GM23338 (cell line): ENCODE results near the gene RAD54L. TPM values are rescaled to one million over a fixed set of nuclear protein-coding genes. Genes with fewer than 3 reads are reported as not detected.

ENCODE experiments used
- ATAC-seq: fragments of 200-7000 bp; cut with Tn5 transposase; 3 replicates; pipeline ENCODE4 v1.9.1; 2020
- DNase-seq: peaks from one replicate; pipeline ENCODE4 v3.0.0-alpha.2; 2015; ENCODE audit warnings: low spot score
- H2AFZ ChIP-seq: fragments of 200-600 bp; sonication (generic); 2 replicates; pipeline ENCODE4 v1.8.0; 2016; ENCODE audit warnings: antibody characterized with exemption, mild to moderate bottlenecking, moderate library complexity
- H3F3A ChIP-seq: fragments of 200-600 bp; sonication (generic); replicated peaks from 2 replicates; pipeline ENCODE4 v1.8.0; 2017; ENCODE audit warnings: antibody characterized with exemption, mixed run types, low read depth
- H3K27ac ChIP-seq: fragments of 200-600 bp; sonication (generic); 2 replicates; pipeline ENCODE4 v1.6.1; 2016; ENCODE audit warnings: low read depth
- H3K27me3 ChIP-seq: fragments of 200-600 bp; sonication (generic); 2 replicates; pipeline ENCODE4 v1.8.0; 2016; ENCODE audit warnings: mild to moderate bottlenecking, mixed run types, moderate library complexity; ENCODE audit not compliant: insufficient read depth
- H3K36me3 ChIP-seq: fragments of 200-600 bp; sonication (generic); 2 replicates; pipeline ENCODE4 v1.8.0; 2016; ENCODE audit warnings: mild to moderate bottlenecking; ENCODE audit not compliant: insufficient read depth
- H3K4me1 ChIP-seq: fragments of 200-600 bp; sonication (generic); 2 replicates; pipeline ENCODE4 v1.8.0; 2016; ENCODE audit warnings: mild to moderate bottlenecking, moderate library complexity; ENCODE audit not compliant: insufficient read depth
- H3K4me2 ChIP-seq: fragments of 200-600 bp; sonication (generic); 2 replicates; pipeline ENCODE4 v1.7.1; 2017; ENCODE audit warnings: mixed run types
- H3K4me3 ChIP-seq: fragments of 200-600 bp; sonication (generic); 2 replicates; pipeline ENCODE4 v1.6.1; 2016; ENCODE audit warnings: mixed run types
- H3K79me2 ChIP-seq: fragments of 200-600 bp; sonication (generic); replicated peaks from 2 replicates; pipeline ENCODE4 v1.8.0; 2017; ENCODE audit warnings: mild to moderate bottlenecking; ENCODE audit not compliant: insufficient read depth
- H3K9me2 ChIP-seq: fragments of 200-600 bp; sonication (generic); 2 replicates; pipeline ENCODE4 v1.8.0; 2017; ENCODE audit not compliant: insufficient read depth
- H4K20me1 ChIP-seq: fragments of 200-600 bp; sonication (generic); replicated peaks from 2 replicates; pipeline ENCODE4 v1.8.0; 2017; ENCODE audit warnings: mild to moderate bottlenecking; ENCODE audit not compliant: insufficient read depth
- H3K27ac Mint-ChIP-seq: 2 replicates; pipeline ENCODE4 v1.8.0; 2020; ENCODE audit warnings: inconsistent platforms, mild to moderate bottlenecking, moderate library complexity, mixed read lengths
- H3K27me3 Mint-ChIP-seq: 3 replicates; pipeline ENCODE4 v1.8.0; 2022; ENCODE audit warnings: low read depth, mild to moderate bottlenecking, moderate library complexity, mixed read lengths, inconsistent platforms; ENCODE audit not compliant: insufficient read depth, poor library complexity
- H3K36me3 Mint-ChIP-seq: 3 replicates; pipeline ENCODE4 v1.8.0; 2021; ENCODE audit warnings: low read depth, mild to moderate bottlenecking, inconsistent platforms, moderate library complexity, mixed read lengths
- H3K4me1 Mint-ChIP-seq: 3 replicates; pipeline ENCODE4 v1.8.0; 2020; ENCODE audit warnings: mild to moderate bottlenecking, inconsistent platforms, mixed read lengths
- H3K4me3 Mint-ChIP-seq: 3 replicates; pipeline ENCODE4 v1.8.0; 2021; ENCODE audit warnings: moderate library complexity, mild to moderate bottlenecking, inconsistent platforms, mixed read lengths
- H3K9me3 Mint-ChIP-seq: 3 replicates; pipeline ENCODE4 v1.8.0; 2020; ENCODE audit warnings: moderate library complexity, mild to moderate bottlenecking, inconsistent platforms, mixed read lengths
- CREB1 ChIP-seq: fragments of 250-450 bp; sonication (Bioruptor Pico); IDR thresholded peaks from 2 replicates; pipeline ENCODE4 v1.5.0; 2020; ENCODE audit warnings: low read depth, mild to moderate bottlenecking, moderate library complexity
- EZH2phosphoT487 ChIP-seq: fragments of 200-600 bp; sonication (generic); IDR thresholded peaks from one replicate; pipeline ENCODE4 v1.8.1; 2018; ENCODE audit warnings: antibody characterized with exemption; ENCODE audit not compliant: unreplicated experiment
- JUNB ChIP-seq: IDR thresholded peaks from one replicate; pipeline ENCODE4 v1.6.1; 2016; ENCODE audit warnings: antibody characterized with exemption; ENCODE audit not compliant: unreplicated experiment
- NANOG ChIP-seq: IDR thresholded peaks from 2 replicates; pipeline ENCODE4 v1.6.1; 2016; ENCODE audit warnings: antibody characterized with exemption, borderline replicate concordance
- POLR2AphosphoS5 ChIP-seq: IDR thresholded peaks from 2 replicates; pipeline ENCODE4 v1.6.1; 2016; ENCODE audit warnings: antibody characterized with exemption, low read depth
- STAT1 ChIP-seq: IDR thresholded peaks from one replicate; pipeline ENCODE4 v1.6.1; 2016; ENCODE audit warnings: antibody characterized with exemption; ENCODE audit not compliant: unreplicated experiment
- ZNF114 ChIP-seq: fragments of 250-450 bp; sonication (Bioruptor Pico); IDR thresholded peaks from 2 replicates; pipeline ENCODE4 v1.5.0; 2020; ENCODE audit warnings: mild to moderate bottlenecking, moderate library complexity
- ZNF331 ChIP-seq: fragments of 250-450 bp; sonication (Bioruptor Pico); IDR thresholded peaks from 2 replicates; pipeline ENCODE4 v1.5.0; 2020; ENCODE audit warnings: low read depth, mild to moderate bottlenecking, moderate library complexity
- polyA plus RNA-seq: library from polyadenylated mRNA; unstranded; fragments of >200 nt; fragmentation: Nextera tagmentation; extraction: Ambion mirVana; gene quantifications from 2 replicates; pipeline ENCODE4 v1.2.1, GENCODE V29; 2016
- total RNA-seq: library from RNA; depleted of rRNA; stranded (reverse); fragments of >200 nt; shearing (Covaris generic); gene quantifications from 2 replicates; pipeline ENCODE4 v1.2.3, GENCODE V29; 2014
- TF ChIP-seq, protein P1 (sequence below): IDR thresholded peaks from one replicate; pipeline ENCODE4 v1.6.1; 2018; ENCODE audit warnings: antibody characterized with exemption; ENCODE audit not compliant: unreplicated experiment
- TF ChIP-seq, protein P2 (sequence below): IDR thresholded peaks from 2 replicates; pipeline ENCODE4 v1.6.1; 2016; ENCODE audit warnings: antibody characterized with exemption
- TF ChIP-seq, protein P3 (sequence below), 2 experiments: fragments of 200-600 bp in 1 of 2; sonication (generic) in 1 of 2; conservative IDR thresholded peaks; 2 replicates each; pipeline versions ENCODE4 v1.5.1 to v1.6.1; 2016 to 2017; ENCODE audit warnings: antibody characterized with exemption in 2 of 2, low read depth in 2 of 2, mild to moderate bottlenecking in 2 of 2, moderate library complexity in 1 of 2
- TF ChIP-seq, protein P4 (sequence below): fragments of 250-450 bp; sonication (Bioruptor Pico); IDR thresholded peaks from 2 replicates; pipeline ENCODE4 v1.5.0; 2020; ENCODE audit warnings: mild to moderate bottlenecking, moderate library complexity

The RAD54L gene
- total and polyA plus RNA-seq, 2 experiments from 2014 or later, result 26.4 to 48.1 TPM

DNA sequence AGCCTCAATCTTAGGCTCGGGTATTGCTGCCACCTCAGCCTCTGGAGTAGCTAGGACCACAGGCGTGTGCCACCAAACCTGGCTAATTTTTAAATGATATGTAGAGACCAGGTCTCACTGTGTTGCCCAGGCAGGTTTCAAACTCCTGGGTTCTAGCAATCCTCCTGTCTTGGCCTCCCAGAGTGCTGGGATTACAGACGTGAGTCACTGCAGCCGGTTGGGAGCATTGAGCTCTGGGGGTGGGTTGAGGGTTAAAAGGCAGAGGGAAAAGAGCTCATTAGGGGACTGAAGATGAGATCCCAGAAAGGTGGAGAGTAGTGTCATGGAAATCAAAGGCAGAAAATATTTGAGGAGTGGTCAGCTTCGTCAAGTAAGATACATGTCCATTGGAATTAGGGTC lies 7.1 kb downstream of the RAD54L start:
- peaks cover 51% of the 10 kb centered on the region for H3K36me3 ChIP-seq
- Mint-ChIP-seq H3K9me3 (no peaks in the 10 kb centered on the region), H3K4me3 (no peak overlapping the region), H3K27me3 (peaks cover 2% of the 10 kb centered on the region), H3K27ac (no peak overlapping the region), H3K4me1 (0 out of 3 replicates have a peak, but pooled peaks cover under 1% of the 10 kb centered on the region), H3K36me3 (peaks cover 73% of the 10 kb centered on the region)
- H3K4me1 ChIP-seq, result no peaks in the 10 kb centered on the region
- ATAC-seq, result no peak
- DNase-seq, result no peak
- H3K4me3 ChIP-seq, result no peak overlapping the region
- H3F3A ChIP-seq, result peaks cover 8% of the 10 kb centered on the region
- peaks cover 14% of the 10 kb centered on the region for H3K79me2 ChIP-seq
- TF ChIP-seq POLR2AphosphoS5 (no peak), STAT1 (no peak), JUNB (no peak), ZNF114 (CRISPR knock-in tag) (no peak), ZNF331 (CRISPR knock-in tag) (no peak), CREB1 (no peak), NANOG (no peak), EZH2phosphoT487 (no peak)
- TF ChIP-seq, protein P1, sequence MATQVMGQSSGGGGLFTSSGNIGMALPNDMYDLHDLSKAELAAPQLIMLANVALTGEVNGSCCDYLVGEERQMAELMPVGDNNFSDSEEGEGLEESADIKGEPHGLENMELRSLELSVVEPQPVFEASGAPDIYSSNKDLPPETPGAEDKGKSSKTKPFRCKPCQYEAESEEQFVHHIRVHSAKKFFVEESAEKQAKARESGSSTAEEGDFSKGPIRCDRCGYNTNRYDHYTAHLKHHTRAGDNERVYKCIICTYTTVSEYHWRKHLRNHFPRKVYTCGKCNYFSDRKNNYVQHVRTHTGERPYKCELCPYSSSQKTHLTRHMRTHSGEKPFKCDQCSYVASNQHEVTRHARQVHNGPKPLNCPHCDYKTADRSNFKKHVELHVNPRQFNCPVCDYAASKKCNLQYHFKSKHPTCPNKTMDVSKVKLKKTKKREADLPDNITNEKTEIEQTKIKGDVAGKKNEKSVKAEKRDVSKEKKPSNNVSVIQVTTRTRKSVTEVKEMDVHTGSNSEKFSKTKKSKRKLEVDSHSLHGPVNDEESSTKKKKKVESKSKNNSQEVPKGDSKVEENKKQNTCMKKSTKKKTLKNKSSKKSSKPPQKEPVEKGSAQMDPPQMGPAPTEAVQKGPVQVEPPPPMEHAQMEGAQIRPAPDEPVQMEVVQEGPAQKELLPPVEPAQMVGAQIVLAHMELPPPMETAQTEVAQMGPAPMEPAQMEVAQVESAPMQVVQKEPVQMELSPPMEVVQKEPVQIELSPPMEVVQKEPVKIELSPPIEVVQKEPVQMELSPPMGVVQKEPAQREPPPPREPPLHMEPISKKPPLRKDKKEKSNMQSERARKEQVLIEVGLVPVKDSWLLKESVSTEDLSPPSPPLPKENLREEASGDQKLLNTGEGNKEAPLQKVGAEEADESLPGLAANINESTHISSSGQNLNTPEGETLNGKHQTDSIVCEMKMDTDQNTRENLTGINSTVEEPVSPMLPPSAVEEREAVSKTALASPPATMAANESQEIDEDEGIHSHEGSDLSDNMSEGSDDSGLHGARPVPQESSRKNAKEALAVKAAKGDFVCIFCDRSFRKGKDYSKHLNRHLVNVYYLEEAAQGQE, result no peak
- TF ChIP-seq, protein P2, sequence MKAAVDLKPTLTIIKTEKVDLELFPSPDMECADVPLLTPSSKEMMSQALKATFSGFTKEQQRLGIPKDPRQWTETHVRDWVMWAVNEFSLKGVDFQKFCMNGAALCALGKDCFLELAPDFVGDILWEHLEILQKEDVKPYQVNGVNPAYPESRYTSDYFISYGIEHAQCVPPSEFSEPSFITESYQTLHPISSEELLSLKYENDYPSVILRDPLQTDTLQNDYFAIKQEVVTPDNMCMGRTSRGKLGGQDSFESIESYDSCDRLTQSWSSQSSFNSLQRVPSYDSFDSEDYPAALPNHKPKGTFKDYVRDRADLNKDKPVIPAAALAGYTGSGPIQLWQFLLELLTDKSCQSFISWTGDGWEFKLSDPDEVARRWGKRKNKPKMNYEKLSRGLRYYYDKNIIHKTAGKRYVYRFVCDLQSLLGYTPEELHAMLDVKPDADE, result no peak
- TF ChIP-seq, protein P3, sequence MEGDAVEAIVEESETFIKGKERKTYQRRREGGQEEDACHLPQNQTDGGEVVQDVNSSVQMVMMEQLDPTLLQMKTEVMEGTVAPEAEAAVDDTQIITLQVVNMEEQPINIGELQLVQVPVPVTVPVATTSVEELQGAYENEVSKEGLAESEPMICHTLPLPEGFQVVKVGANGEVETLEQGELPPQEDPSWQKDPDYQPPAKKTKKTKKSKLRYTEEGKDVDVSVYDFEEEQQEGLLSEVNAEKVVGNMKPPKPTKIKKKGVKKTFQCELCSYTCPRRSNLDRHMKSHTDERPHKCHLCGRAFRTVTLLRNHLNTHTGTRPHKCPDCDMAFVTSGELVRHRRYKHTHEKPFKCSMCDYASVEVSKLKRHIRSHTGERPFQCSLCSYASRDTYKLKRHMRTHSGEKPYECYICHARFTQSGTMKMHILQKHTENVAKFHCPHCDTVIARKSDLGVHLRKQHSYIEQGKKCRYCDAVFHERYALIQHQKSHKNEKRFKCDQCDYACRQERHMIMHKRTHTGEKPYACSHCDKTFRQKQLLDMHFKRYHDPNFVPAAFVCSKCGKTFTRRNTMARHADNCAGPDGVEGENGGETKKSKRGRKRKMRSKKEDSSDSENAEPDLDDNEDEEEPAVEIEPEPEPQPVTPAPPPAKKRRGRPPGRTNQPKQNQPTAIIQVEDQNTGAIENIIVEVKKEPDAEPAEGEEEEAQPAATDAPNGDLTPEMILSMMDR (conservative IDR thresholded peaks at IDR 0.05; ENCODE audit: low read depth in 2 of 2), result no peak
- TF ChIP-seq, protein P4, sequence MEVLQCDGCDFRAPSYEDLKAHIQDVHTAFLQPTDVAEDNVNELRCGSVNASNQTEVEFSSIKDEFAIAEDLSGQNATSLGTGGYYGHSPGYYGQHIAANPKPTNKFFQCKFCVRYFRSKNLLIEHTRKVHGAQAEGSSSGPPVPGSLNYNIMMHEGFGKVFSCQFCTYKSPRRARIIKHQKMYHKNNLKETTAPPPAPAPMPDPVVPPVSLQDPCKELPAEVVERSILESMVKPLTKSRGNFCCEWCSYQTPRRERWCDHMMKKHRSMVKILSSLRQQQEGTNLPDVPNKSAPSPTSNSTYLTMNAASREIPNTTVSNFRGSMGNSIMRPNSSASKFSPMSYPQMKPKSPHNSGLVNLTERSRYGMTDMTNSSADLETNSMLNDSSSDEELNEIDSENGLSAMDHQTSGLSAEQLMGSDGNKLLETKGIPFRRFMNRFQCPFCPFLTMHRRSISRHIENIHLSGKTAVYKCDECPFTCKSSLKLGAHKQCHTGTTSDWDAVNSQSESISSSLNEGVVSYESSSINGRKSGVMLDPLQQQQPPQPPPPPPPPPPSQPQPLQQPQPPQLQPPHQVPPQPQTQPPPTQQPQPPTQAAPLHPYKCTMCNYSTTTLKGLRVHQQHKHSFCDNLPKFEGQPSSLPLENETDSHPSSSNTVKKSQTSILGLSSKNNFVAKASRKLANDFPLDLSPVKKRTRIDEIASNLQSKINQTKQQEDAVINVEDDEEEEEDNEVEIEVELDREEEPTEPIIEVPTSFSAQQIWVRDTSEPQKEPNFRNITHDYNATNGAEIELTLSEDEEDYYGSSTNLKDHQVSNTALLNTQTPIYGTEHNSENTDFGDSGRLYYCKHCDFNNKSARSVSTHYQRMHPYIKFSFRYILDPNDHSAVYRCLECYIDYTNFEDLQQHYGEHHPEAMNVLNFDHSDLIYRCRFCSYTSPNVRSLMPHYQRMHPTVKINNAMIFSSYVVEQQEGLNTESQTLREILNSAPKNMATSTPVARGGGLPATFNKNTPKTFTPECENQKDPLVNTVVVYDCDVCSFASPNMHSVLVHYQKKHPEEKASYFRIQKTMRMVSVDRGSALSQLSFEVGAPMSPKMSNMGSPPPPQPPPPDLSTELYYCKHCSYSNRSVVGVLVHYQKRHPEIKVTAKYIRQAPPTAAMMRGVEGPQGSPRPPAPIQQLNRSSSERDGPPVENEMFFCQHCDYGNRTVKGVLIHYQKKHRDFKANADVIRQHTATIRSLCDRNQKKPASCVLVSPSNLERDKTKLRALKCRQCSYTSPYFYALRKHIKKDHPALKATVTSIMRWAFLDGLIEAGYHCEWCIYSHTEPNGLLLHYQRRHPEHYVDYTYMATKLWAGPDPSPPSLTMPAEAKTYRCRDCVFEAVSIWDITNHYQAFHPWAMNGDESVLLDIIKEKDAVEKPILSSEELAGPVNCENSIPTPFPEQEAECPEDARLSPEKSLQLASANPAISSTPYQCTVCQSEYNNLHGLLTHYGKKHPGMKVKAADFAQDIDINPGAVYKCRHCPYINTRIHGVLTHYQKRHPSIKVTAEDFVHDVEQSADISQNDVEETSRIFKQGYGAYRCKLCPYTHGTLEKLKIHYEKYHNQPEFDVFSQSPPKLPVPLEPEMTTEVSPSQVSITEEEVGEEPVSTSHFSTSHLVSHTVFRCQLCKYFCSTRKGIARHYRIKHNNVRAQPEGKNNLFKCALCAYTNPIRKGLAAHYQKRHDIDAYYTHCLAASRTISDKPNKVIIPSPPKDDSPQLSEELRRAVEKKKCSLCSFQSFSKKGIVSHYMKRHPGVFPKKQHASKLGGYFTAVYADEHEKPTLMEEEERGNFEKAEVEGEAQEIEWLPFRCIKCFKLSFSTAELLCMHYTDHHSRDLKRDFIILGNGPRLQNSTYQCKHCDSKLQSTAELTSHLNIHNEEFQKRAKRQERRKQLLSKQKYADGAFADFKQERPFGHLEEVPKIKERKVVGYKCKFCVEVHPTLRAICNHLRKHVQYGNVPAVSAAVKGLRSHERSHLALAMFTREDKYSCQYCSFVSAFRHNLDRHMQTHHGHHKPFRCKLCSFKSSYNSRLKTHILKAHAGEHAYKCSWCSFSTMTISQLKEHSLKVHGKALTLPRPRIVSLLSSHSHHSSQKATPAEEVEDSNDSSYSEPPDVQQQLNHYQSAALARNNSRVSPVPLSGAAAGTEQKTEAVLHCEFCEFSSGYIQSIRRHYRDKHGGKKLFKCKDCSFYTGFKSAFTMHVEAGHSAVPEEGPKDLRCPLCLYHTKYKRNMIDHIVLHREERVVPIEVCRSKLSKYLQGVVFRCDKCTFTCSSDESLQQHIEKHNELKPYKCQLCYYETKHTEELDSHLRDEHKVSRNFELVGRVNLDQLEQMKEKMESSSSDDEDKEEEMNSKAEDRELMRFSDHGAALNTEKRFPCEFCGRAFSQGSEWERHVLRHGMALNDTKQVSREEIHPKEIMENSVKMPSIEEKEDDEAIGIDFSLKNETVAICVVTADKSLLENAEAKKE, result no peak
- H3K4me2 ChIP-seq, result no peak overlapping the region
- H3K27me3 ChIP-seq, result no peaks in the 10 kb centered on the region
- H3K27ac ChIP-seq, result no peak overlapping the region
- H2AFZ ChIP-seq, result no peak overlapping the region
- peaks cover 30% of the 10 kb centered on the region for H4K20me1 ChIP-seq
- no peaks in the 10 kb centered on the region for H3K9me2 ChIP-seq
